Type B pancreatic cell (in vitro differentiated cells): ENCODE data around the gene KIF16B. TPM values are rescaled to one million over a fixed set of nuclear protein-coding genes. Genes with fewer than 3 reads are reported as not detected.
"Not testable (repeated sequence)": the region's sequence is repeated elsewhere in the genome, so short reads cannot be mapped to it uniquely, and the experiment has no call there.

ENCODE experiments used
- DNase-seq: peaks from one replicate; pipeline ENCODE4 v3.0.0; 2021; ENCODE audit warnings: mixed read lengths; ENCODE audit not compliant: unreplicated experiment; ENCODE audit errors: extremely low spot score
- H3K27ac Mint-ChIP-seq: 2 replicates; pipeline ENCODE4 v1.8.0; 2021; ENCODE audit warnings: mild to moderate bottlenecking, mixed read lengths
- H3K27me3 Mint-ChIP-seq: 2 replicates; pipeline ENCODE4 v1.8.0; 2021; ENCODE audit warnings: mixed read lengths
- H3K36me3 Mint-ChIP-seq: 2 replicates; pipeline ENCODE4 v1.8.0; 2021; ENCODE audit warnings: mixed read lengths
- H3K4me1 Mint-ChIP-seq: one replicate; pipeline ENCODE4 v1.8.0; 2021; ENCODE audit warnings: mixed read lengths; ENCODE audit not compliant: unreplicated experiment
- H3K4me3 Mint-ChIP-seq: 2 replicates; pipeline ENCODE4 v1.8.0; 2021; ENCODE audit warnings: mild to moderate bottlenecking, mixed read lengths
- H3K9me3 Mint-ChIP-seq: 2 replicates; pipeline ENCODE4 v1.8.0; 2021; ENCODE audit warnings: mixed read lengths
- CTCF ChIP-seq: fragments of 200-600 bp; sonication (generic); conservative IDR thresholded peaks from 2 replicates; pipeline ENCODE4 v1.5.0; 2021; ENCODE audit warnings: antibody characterized with exemption, mild to moderate bottlenecking
- total RNA-seq: library from RNA; stranded (reverse); gene quantifications from 2 replicates; pipeline ENCODE4 v1.2.1, GENCODE V29; 2021; ENCODE audit warnings: low replicate concordance

Gene KIF16B
- total RNA-seq, 1 donor from 2014 or later = 10.3 TPM

- H3K27me3 Mint-ChIP-seq = no peaks in the 10 kb centered on the region
- H3K4me1 Mint-ChIP-seq = no peaks in the 10 kb centered on the region
- H3K36me3 Mint-ChIP-seq = no peaks in the 10 kb centered on the region
- H3K27ac Mint-ChIP-seq = no peak overlapping the region
- no peak for TF ChIP-seq CTCF
- H3K9me3 Mint-ChIP-seq = no peaks in the 10 kb centered on the region
- DNase-seq = no peak
- no peak overlapping the region for H3K4me3 Mint-ChIP-seq
Observed at GRCh38 chr20:16240355-16240754, 332.9 kb downstream of the KIF16B start.

GRCh38 chr20:16236589-16237241 is 336.5 kb downstream of the KIF16B start:
- H3K36me3 Mint-ChIP-seq = no peaks in the 10 kb centered on the region
- DNase-seq = no peak
- no peaks in the 10 kb centered on the region for H3K9me3 Mint-ChIP-seq
- no peaks in the 10 kb centered on the region for H3K27me3 Mint-ChIP-seq
- H3K4me3 Mint-ChIP-seq = no peak overlapping the region
- H3K27ac Mint-ChIP-seq = no peak overlapping the region
- no peaks in the 10 kb centered on the region for H3K4me1 Mint-ChIP-seq
- no peak for TF ChIP-seq CTCF

- DNase-seq = no peak
- no peak overlapping the region for H3K4me3 Mint-ChIP-seq
- H3K27ac Mint-ChIP-seq = no peak overlapping the region
- no peaks in the 10 kb centered on the region for H3K27me3 Mint-ChIP-seq
- TF ChIP-seq CTCF = no peak
- H3K9me3 Mint-ChIP-seq = no peaks in the 10 kb centered on the region
- H3K36me3 Mint-ChIP-seq = no peaks in the 10 kb centered on the region
- no peaks in the 10 kb centered on the region for H3K4me1 Mint-ChIP-seq
Observed at GRCh38 chr20:16230402-16230801, 342.8 kb downstream of the KIF16B start.

- DNase-seq = no peak
- Mint-ChIP-seq H3K27ac (no peak overlapping the region), H3K4me1 (no peaks in the 10 kb centered on the region), H3K27me3 (no peaks in the 10 kb centered on the region), H3K9me3 (no peaks in the 10 kb centered on the region), H3K4me3 (no peak overlapping the region), H3K36me3 (no peaks in the 10 kb centered on the region)
- no peak for TF ChIP-seq CTCF
Observed at GRCh38 chr20:16229813-16230212, 343.4 kb downstream of the KIF16B start.

GRCh38 chr20:16228722-16229121 is 344.5 kb downstream of the KIF16B start:
- H3K27ac Mint-ChIP-seq = no peak overlapping the region
- H3K9me3 Mint-ChIP-seq = no peaks in the 10 kb centered on the region
- H3K4me3 Mint-ChIP-seq = no peak overlapping the region
- H3K27me3 Mint-ChIP-seq = no peaks in the 10 kb centered on the region
- H3K36me3 Mint-ChIP-seq = no peaks in the 10 kb centered on the region
- no peak for DNase-seq
- no peaks in the 10 kb centered on the region for H3K4me1 Mint-ChIP-seq
- TF ChIP-seq CTCF = no peak

GRCh38 chr20:16226961-16227360 is 346.3 kb downstream of the KIF16B start:
- H3K4me1 Mint-ChIP-seq, H3K9me3 Mint-ChIP-seq, H3K27me3 Mint-ChIP-seq, H3K4me3 Mint-ChIP-seq, DNase-seq, H3K36me3 Mint-ChIP-seq, H3K27ac Mint-ChIP-seq: not testable (repeated sequence)
